SU-DHL-6 (cell line): ENCODE measurements around the gene POFUT2.

ENCODE experiments used
- H2AFZ ChIP-seq: fragments of 200-600 bp; sonication (generic); 2 replicates; pipeline ENCODE4 v1.6.1; 2014; ENCODE audit warnings: low read depth, mild to moderate bottlenecking, moderate library complexity, mixed read lengths, antibody characterized with exemption, low read length; ENCODE audit not compliant: severe bottlenecking
- H3F3A ChIP-seq: fragments of 200-600 bp; shearing (Covaris generic); 2 replicates; pipeline ENCODE4 v1.6.0; 2016; ENCODE audit warnings: antibody characterized with exemption, mild to moderate bottlenecking; ENCODE audit not compliant: insufficient read depth
- H3K27ac ChIP-seq: fragments of 200-600 bp; sonication (generic); 2 replicates; pipeline ENCODE4 v1.5.1; 2016; ENCODE audit warnings: low read depth, mild to moderate bottlenecking, low read length, moderate library complexity, mixed read lengths
- H3K27me3 ChIP-seq: fragments of 200-600 bp; sonication (generic), shearing (Covaris generic); 2 replicates; pipeline ENCODE4 v1.6.0; 2014; ENCODE audit warnings: mild to moderate bottlenecking, low read length
- H3K36me3 ChIP-seq: fragments of 200-600 bp; sonication (generic); 2 replicates; pipeline ENCODE4 v1.6.1; 2014; ENCODE audit warnings: mild to moderate bottlenecking, low read length, mixed read lengths
- H3K4me2 ChIP-seq: fragments of 300-600, 200-600 bp; shearing (Covaris generic), sonication (generic); 2 replicates; pipeline ENCODE4 v1.6.0; 2014; ENCODE audit warnings: low read length, low read depth, mild to moderate bottlenecking; ENCODE audit not compliant: poor library complexity, severe bottlenecking
- H3K4me3 ChIP-seq: fragments of 200-600 bp; sonication (generic); 2 replicates; pipeline ENCODE4 v1.5.1; 2014; ENCODE audit warnings: antibody characterized with exemption, low read length, mild to moderate bottlenecking, mixed read lengths; ENCODE audit not compliant: insufficient read depth, poor library complexity, severe bottlenecking
- H3K79me2 ChIP-seq: fragments of 200-600 bp; sonication (generic); 2 replicates; pipeline ENCODE4 v1.6.1; 2014; ENCODE audit warnings: mild to moderate bottlenecking, low read length, moderate library complexity; ENCODE audit not compliant: insufficient read depth
- H3K9ac ChIP-seq: fragments of 200-600 bp; sonication (generic); 2 replicates; pipeline ENCODE4 v1.7.0; 2014; ENCODE audit warnings: mild to moderate bottlenecking, low read length
- H3K9me2 ChIP-seq: fragments of 200-600 bp; sonication (generic); replicated peaks from 2 replicates; pipeline ENCODE4 v1.6.1; 2014; ENCODE audit warnings: low read length; ENCODE audit not compliant: insufficient read depth
- H3K9me3 ChIP-seq: fragments of 200-600 bp; sonication (generic); 2 replicates; pipeline ENCODE4 v1.6.1; 2014; ENCODE audit warnings: low read length, mixed read lengths; ENCODE audit not compliant: insufficient read depth
- H4K20me1 ChIP-seq: fragments of 200-600 bp; sonication (generic); 2 replicates; pipeline ENCODE4 v1.6.1; 2014; ENCODE audit warnings: low read depth, mild to moderate bottlenecking, antibody characterized with exemption, low read length, moderate library complexity, mixed read lengths
- EZH2phosphoT487 ChIP-seq: fragments of 200-600 bp; sonication (generic), shearing (Covaris generic); conservative IDR thresholded peaks from 2 replicates; pipeline ENCODE4 v1.6.1; 2018; ENCODE audit warnings: mild to moderate bottlenecking, antibody characterized with exemption, low read length, moderate library complexity, mixed read lengths
- TF ChIP-seq, protein P1 (sequence below): fragments of 200-600 bp; sonication (generic); IDR thresholded peaks from one replicate; pipeline ENCODE4 v1.5.1; 2017; ENCODE audit warnings: antibody characterized with exemption, mild to moderate bottlenecking, low read length, moderate library complexity; ENCODE audit not compliant: insufficient read depth, poor library complexity, severe bottlenecking

POFUT2 gene

DNA sequence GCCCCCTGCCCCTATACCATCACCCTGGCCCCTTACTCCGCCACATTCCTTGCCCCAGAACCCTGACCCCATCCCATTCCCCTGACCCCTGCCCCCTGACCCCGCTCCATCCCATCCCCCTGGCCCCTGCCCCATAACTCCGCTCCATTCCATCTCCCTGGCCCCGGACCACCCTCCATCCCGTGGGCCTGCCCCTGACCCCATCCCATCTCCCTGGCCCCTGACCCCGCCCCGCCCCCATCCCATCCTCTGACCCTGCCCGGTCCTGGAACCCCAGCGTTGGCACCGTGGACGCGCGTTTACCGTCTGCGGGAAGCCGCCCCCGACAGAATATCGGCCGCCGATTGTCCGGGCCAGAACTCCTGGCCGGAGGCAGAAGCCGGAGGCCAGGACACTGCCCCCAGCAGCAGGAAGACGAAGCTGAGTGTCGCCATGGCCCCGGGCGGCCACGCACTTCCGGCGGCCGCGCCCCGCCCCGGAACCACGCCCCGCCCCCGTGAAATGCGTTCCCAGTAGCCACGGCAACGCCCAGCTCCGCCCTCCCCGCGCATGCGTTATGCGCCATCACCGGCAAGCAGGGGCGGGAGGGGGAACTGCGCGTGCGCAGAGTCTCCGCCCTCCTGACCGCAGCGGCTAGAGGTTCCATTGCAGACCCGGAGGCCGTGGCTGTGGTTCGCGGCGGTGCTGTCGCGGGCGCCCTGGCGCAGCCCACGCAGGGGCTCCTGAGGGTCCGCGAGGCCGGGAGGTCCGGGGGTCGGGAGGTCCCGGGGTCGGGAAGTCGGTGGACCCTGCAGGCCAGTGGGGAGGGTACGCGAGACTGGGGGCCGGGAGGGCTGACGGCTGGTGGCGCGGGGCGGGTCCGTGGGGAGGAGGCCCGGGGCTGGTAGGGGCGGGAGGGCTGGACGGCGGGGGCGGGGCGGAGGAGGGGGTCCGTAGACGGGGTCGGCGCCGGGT, at the start of gene POFUT2:
TSS of gene POFUT2 (minus strand) at position 458 of the 954 bp plus-strand sequence. CDS start at position 434, 24 bp downstream.
- TF ChIP-seq EZH2phosphoT487, result no peak
- TF ChIP-seq, protein P1, sequence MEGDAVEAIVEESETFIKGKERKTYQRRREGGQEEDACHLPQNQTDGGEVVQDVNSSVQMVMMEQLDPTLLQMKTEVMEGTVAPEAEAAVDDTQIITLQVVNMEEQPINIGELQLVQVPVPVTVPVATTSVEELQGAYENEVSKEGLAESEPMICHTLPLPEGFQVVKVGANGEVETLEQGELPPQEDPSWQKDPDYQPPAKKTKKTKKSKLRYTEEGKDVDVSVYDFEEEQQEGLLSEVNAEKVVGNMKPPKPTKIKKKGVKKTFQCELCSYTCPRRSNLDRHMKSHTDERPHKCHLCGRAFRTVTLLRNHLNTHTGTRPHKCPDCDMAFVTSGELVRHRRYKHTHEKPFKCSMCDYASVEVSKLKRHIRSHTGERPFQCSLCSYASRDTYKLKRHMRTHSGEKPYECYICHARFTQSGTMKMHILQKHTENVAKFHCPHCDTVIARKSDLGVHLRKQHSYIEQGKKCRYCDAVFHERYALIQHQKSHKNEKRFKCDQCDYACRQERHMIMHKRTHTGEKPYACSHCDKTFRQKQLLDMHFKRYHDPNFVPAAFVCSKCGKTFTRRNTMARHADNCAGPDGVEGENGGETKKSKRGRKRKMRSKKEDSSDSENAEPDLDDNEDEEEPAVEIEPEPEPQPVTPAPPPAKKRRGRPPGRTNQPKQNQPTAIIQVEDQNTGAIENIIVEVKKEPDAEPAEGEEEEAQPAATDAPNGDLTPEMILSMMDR, result no peak
- no peaks in the 10 kb centered on the region for H3F3A ChIP-seq
- peak within 1 kb of the TSS; percentile 96 for H3K4me3 ChIP-seq
- no peaks in the 10 kb centered on the region for H3K9me2 ChIP-seq
- no peaks in the 10 kb centered on the region for H4K20me1 ChIP-seq
- H3K9ac ChIP-seq, result peak within 1 kb of the TSS; percentile 68
- H3K9me3 ChIP-seq, result no peaks in the 10 kb centered on the region
- H3K4me2 ChIP-seq, result peak within 1 kb of the TSS; percentile 70
- no peaks in the 10 kb centered on the region for H3K79me2 ChIP-seq
- H3K27me3 ChIP-seq, result no peaks in the 10 kb centered on the region
- peak within 1 kb of the TSS; percentile 80 for H2AFZ ChIP-seq
- no peaks in the 10 kb centered on the region for H3K36me3 ChIP-seq
- no peak within 1 kb of the TSS for H3K27ac ChIP-seq

- no peak for TF ChIP-seq EZH2phosphoT487
- TF ChIP-seq, protein P1, result no peak
- H3K79me2 ChIP-seq, result no peaks in the 10 kb centered on the region
- H3K9me2 ChIP-seq, result no peaks in the 10 kb centered on the region
- no peaks in the 10 kb centered on the region for H3F3A ChIP-seq
- no peaks in the 10 kb centered on the region for H3K9me3 ChIP-seq
- no peak overlapping the region for H2AFZ ChIP-seq
- no peak overlapping the region for H3K9ac ChIP-seq
- H3K36me3 ChIP-seq, result no peaks in the 10 kb centered on the region
- no peaks in the 10 kb centered on the region for H3K27me3 ChIP-seq
- H4K20me1 ChIP-seq, result no peaks in the 10 kb centered on the region
- no peak overlapping the region for H3K4me3 ChIP-seq
- H3K27ac ChIP-seq, result no peak overlapping the region
- H3K4me2 ChIP-seq, result no peak overlapping the region
Measured at GRCh38 chr21:45336870-45337269, 49.2 kb upstream of the POFUT2 start.

GRCh38 chr21:45336535-45336810, 48.8 kb upstream of the POFUT2 start:
- no peak overlapping the region for H3K9ac ChIP-seq

More at GRCh38 chr21:45336535-45336810, 48.8 kb upstream of the POFUT2 start:
- no peaks in the 10 kb centered on the region for H3F3A ChIP-seq
- TF ChIP-seq, protein P1, result no peak
- TF ChIP-seq EZH2phosphoT487, result no peak
- no peak overlapping the region for H3K4me3 ChIP-seq
- H4K20me1 ChIP-seq, result no peaks in the 10 kb centered on the region
- no peaks in the 10 kb centered on the region for H3K36me3 ChIP-seq
- H3K27ac ChIP-seq, result no peak overlapping the region
- H3K9me3 ChIP-seq, result no peaks in the 10 kb centered on the region
- no peak overlapping the region for H2AFZ ChIP-seq
- no peaks in the 10 kb centered on the region for H3K27me3 ChIP-seq
- H3K79me2 ChIP-seq, result no peaks in the 10 kb centered on the region
- H3K9me2 ChIP-seq, result no peaks in the 10 kb centered on the region
- no peak overlapping the region for H3K4me2 ChIP-seq
